Hepatocyte (in vitro differentiated cells): ENCODE data around the gene ARV1.

Source experiments
- EZH2 ChIP-seq: fragments of 200-600 bp; sonication (generic); IDR thresholded peaks from 2 replicates; pipeline ENCODE4 v1.6.1; 2016; ENCODE audit warnings: antibody characterized with exemption, mild to moderate bottlenecking, borderline replicate concordance
- TF ChIP-seq, protein P1 (sequence below): fragments of 200-600 bp; sonication (generic); IDR thresholded peaks from 2 replicates; pipeline ENCODE4 v1.5.1; 2016; ENCODE audit warnings: antibody characterized with exemption, mild to moderate bottlenecking; ENCODE audit not compliant: poor library complexity

DNA sequence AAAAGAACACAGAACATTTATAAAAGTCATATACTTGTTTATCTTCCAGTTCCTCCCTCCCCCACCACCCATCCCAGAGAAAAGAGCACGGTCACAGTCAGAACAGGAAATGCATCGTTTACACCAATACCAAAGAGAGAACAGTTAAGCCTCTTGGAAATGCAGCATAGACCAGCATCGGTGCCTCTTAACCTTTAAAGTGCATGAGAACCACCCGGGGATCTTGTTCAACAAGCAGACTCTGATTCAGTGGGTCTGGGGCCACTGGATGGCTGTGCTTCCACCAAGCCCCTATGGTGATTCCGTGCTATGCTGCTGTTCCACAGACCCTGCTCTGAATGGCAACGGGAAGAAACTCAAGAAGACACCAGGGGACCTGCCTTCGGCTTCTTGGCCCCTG is 41.9 kb downstream of the ARV1 start:
- TF ChIP-seq, protein P1, sequence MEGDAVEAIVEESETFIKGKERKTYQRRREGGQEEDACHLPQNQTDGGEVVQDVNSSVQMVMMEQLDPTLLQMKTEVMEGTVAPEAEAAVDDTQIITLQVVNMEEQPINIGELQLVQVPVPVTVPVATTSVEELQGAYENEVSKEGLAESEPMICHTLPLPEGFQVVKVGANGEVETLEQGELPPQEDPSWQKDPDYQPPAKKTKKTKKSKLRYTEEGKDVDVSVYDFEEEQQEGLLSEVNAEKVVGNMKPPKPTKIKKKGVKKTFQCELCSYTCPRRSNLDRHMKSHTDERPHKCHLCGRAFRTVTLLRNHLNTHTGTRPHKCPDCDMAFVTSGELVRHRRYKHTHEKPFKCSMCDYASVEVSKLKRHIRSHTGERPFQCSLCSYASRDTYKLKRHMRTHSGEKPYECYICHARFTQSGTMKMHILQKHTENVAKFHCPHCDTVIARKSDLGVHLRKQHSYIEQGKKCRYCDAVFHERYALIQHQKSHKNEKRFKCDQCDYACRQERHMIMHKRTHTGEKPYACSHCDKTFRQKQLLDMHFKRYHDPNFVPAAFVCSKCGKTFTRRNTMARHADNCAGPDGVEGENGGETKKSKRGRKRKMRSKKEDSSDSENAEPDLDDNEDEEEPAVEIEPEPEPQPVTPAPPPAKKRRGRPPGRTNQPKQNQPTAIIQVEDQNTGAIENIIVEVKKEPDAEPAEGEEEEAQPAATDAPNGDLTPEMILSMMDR, result no peak
- no peak for TF ChIP-seq EZH2
